IPS DF 19.7 (cell line): ENCODE measurements around the gene MED9.

Source experiments
- DNase-seq: peaks from one replicate; pipeline ENCODE4 v3.0.0-alpha.2; 2013; ENCODE audit warnings: low read depth, low spot score

MED9 gene

GRCh38 chr17:17491546-17491988, 14.8 kb downstream of the MED9 start:
- no peak for DNase-seq

- no peak for DNase-seq
Observed at GRCh38 chr17:17492085-17492484, 15.3 kb downstream of the MED9 start.

GRCh38 chr17:17492571-17492970, 15.8 kb downstream of the MED9 start:
- DNase-seq, result no peak

- DNase-seq, result no peak
Observed at GRCh38 chr17:17493249-17493985, 16.6 kb downstream of the MED9 start.

- DNase-seq, result no peak
Observed at GRCh38 chr17:17493986-17494466, 17.2 kb downstream of the MED9 start.

- DNase-seq, result no peak
Observed at GRCh38 chr17:17494499-17494869, 17.7 kb downstream of the MED9 start.

GRCh38 chr17:17494870-17495535, 18.2 kb downstream of the MED9 start:
- no peak for DNase-seq

- no peak for DNase-seq
Observed at GRCh38 chr17:17495536-17496188, 18.9 kb downstream of the MED9 start.

- no peak for DNase-seq
Observed at GRCh38 chr17:17496189-17497064, 19.6 kb downstream of the MED9 start, which contains the start of gene RASD1. RASD1 (minus strand) TSS chr17:17496395; CDS start chr17:17496181, 214 bp downstream.

- no peak for DNase-seq
Observed at GRCh38 chr17:17497065-17497844, 20.5 kb downstream of the MED9 start.

- DNase-seq, result no peak
Observed at GRCh38 chr17:17497845-17498520, 21.2 kb downstream of the MED9 start.

GRCh38 chr17:17498606-17499301, 22.0 kb downstream of the MED9 start:
- DNase-seq, result no peak

- no peak for DNase-seq
Observed at GRCh38 chr17:17499402-17500145, 22.8 kb downstream of the MED9 start.

- DNase-seq, result no peak
Observed at GRCh38 chr17:17500999-17501605, 24.3 kb downstream of the MED9 start.

GRCh38 chr17:17502741-17503565, 26.2 kb downstream of the MED9 start:
- no peak for DNase-seq

- DNase-seq, result no peak
Observed at GRCh38 chr17:17503566-17504130, 26.8 kb downstream of the MED9 start.
